HEK293 (cell line): Measurements from ENCODE around the gene SULT4A1.

Source experiments
- ATF2 ChIP-seq: fragments of 450-650 bp; formaldehyde crosslinking; IDR thresholded peaks from 2 replicates; pipeline ENCODE4 v1.5.1; 2016; ENCODE audit warnings: missing biosample characterization, missing genetic modification characterization, low read depth
- CTCF ChIP-seq: fragments of 450-650 bp; formaldehyde crosslinking; IDR thresholded peaks from 2 replicates; pipeline ENCODE4 v1.5.1; 2016; ENCODE audit warnings: missing biosample characterization, missing genetic modification characterization
- HOXA7 ChIP-seq: sonication (generic); formaldehyde crosslinking; IDR thresholded peaks from 2 replicates; pipeline ENCODE4 v1.8.1; 2022; ENCODE audit warnings: missing genetic modification reagents, borderline replicate concordance
- SCRT1 ChIP-seq: fragments of 450-650 bp; formaldehyde crosslinking; IDR thresholded peaks from 2 replicates; pipeline ENCODE4 v1.5.1; 2016; ENCODE audit warnings: missing biosample characterization, missing genetic modification characterization, borderline replicate concordance
- TCF7L2 ChIP-seq: IDR thresholded peaks from 2 replicates; pipeline ENCODE4 v1.6.1; 2011; ENCODE audit warnings: low read depth, mild to moderate bottlenecking, inconsistent platforms, low read length, moderate library complexity, borderline replicate concordance
- YY1 ChIP-seq: fragments of 450-650 bp; formaldehyde crosslinking; IDR thresholded peaks from 2 replicates; pipeline ENCODE4 v1.5.1; 2018; ENCODE audit warnings: missing biosample characterization, missing genetic modification characterization
- ZBTB48 ChIP-seq: fragments of 450-650 bp; formaldehyde crosslinking; IDR thresholded peaks from 2 replicates; pipeline ENCODE4 v1.5.1; 2016; ENCODE audit warnings: missing biosample characterization, missing genetic modification characterization
- ZBTB49 ChIP-seq: fragments of 450-650 bp; formaldehyde crosslinking; IDR thresholded peaks from 2 replicates; pipeline ENCODE4 v1.5.1; 2016; ENCODE audit warnings: missing biosample characterization, missing genetic modification characterization, low read depth
- ZNF169 ChIP-seq: fragments of 450-650 bp; formaldehyde crosslinking; IDR thresholded peaks from 2 replicates; pipeline ENCODE4 v1.5.1; 2016; ENCODE audit warnings: missing biosample characterization, missing genetic modification characterization
- ZNF274 ChIP-seq, 2 experiments: fragments of 200-500 bp in 1 of 2; fragments of 450-650 bp in 1 of 2; sonication (Bioruptor generic) in 1 of 2; formaldehyde crosslinking in 1 of 2; IDR thresholded peaks; 2 replicates each; pipeline versions ENCODE4 v1.5.1 to v1.6.1; 2014 to 2016; ENCODE audit warnings: borderline replicate concordance in 1 of 2, inconsistent platforms in 1 of 2, low read length in 1 of 2, missing biosample characterization in 1 of 2, missing genetic modification characterization in 1 of 2
- ZNF335 ChIP-seq: fragments of 450-650 bp; formaldehyde crosslinking; conservative IDR thresholded peaks from 2 replicates; pipeline ENCODE4 v1.5.1; 2016; ENCODE audit warnings: missing biosample characterization, missing genetic modification characterization
- ZNF362 ChIP-seq: fragments of 450-650 bp; formaldehyde crosslinking; IDR thresholded peaks from 2 replicates; pipeline ENCODE4 v1.5.1; 2016; ENCODE audit warnings: missing biosample characterization, missing genetic modification characterization
- ZNF629 ChIP-seq: fragments of 450-650 bp; formaldehyde crosslinking; IDR thresholded peaks from 2 replicates; pipeline ENCODE4 v1.5.1; 2017; ENCODE audit warnings: missing biosample characterization, missing genetic modification characterization

GRCh38 chr22:43909708-43910107, 47.4 kb upstream of the SULT4A1 start:
- TF ChIP-seq CTCF (tag by site-specific recombination), result no peak
- no peak for TF ChIP-seq ZBTB49 (tag by site-specific recombination)
- no peak for TF ChIP-seq ZNF629
- no peak for TF ChIP-seq TCF7L2
- no peak for TF ChIP-seq ZNF274 (IDR thresholded peaks at IDR 0.05; ENCODE audit: low read length)
- no peak for TF ChIP-seq ZNF274 (tag by site-specific recombination; IDR thresholded peaks at IDR 0.05; ENCODE audit: borderline replicate concordance)
- no peak for TF ChIP-seq ZNF335
- TF ChIP-seq ZBTB48 (tag by site-specific recombination), result no peak
- no peak for TF ChIP-seq ATF2 (tag by site-specific recombination)
- TF ChIP-seq ZNF169, result no peak
- no peak for TF ChIP-seq SCRT1
- no peak for TF ChIP-seq YY1
- TF ChIP-seq ZNF362, result no peak
- no peak for TF ChIP-seq HOXA7 (CRISPR knock-in tag)
